GM19372 (cell line): ENCODE results near the gene LAMB1.

ENCODE experiments used
- ATAC-seq: cut with Tn5 transposase; IDR thresholded peaks from one replicate; pipeline ENCODE4 v1.9.1; 2021; ENCODE audit warnings: mild to moderate bottlenecking, low read depth, moderate library complexity; ENCODE audit not compliant: unreplicated experiment

The LAMB1 gene

DNA sequence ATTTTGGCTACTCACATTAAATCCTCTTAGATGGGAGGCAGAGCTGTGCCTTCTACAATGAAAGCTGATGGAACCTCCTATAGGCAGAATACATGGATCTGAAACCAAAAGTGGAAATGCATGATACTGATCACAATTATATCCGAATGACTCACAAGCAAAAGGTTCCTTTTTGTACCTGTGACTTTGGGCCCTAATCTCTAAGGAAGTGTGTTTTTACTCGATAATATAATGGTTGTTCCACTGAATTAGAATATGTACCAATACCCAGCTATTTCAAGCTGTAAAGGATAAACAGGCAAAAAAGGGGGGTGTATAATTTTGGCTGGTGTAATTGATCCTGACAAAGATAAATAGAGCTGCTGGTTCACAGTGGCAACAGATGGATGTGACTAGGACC, 17.6 kb upstream of the LAMB1 start:
- ATAC-seq: no peak

- no peak for ATAC-seq
These were observed 15.7 kb upstream of the LAMB1 start for GRCh38 chr7:108018668-108019067.

DNA sequence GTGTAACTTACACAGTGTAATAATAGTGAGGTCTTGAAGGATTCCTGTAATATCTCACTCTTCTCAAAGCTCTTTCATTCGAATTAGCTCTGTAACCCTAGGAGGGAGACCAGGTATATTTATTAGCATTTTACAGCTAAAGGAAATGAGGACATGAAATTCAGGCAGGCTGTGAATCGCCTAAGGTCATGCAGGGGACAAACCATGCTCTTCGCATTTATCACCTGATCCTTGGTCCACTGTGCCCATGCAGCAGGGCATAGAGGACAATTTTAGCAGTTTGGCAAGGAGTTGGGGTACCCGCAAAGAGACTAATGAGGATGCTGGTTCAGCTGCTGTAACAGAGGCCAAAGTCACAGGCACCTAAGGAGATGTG, 14.8 kb upstream of the LAMB1 start:
- no peak for ATAC-seq

DNA sequence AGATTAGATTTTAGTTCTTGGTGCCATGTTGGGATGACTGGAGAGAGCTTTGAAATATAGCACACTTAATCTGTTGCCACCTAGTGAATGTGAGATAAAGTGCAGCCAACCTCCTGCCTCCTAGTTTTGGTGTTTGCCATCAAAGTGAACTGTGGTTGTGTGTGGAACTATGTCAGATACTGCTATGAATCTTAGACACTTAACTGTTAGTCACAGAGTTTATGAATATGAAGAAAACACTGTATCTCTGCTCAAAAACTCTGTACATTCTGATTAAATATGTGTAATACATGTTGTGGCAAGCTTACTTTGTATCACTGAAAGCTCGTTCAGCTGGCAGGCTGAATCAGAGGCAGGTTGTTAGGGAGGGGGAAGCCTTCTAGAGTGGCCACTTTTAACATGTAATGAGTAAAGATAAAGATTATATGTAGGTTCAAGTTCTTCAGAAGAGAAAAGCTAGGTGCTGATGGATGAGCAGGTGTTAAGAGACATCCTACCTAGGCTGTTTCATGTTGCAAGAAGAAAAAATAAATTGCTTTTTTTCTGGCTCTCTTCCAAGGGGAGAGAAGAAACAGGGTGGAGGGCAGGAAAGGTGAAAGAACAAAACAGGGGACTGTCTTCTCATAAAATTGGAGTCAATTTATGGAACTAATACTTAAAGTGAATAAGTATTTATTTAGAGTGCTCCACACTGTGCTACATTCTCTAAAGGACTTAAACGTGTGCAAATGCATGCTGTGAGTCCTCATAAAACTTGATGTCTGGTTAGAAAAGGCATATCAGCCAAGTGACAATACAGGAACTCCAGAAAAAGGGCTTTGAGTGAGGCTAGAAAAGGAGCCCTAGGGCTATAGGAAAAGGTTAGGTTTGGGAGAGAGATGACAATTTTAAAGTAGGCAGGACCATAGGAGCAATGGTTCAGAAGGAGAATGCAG, 14.1 kb upstream of the LAMB1 start:
- ATAC-seq: no peak

GRCh38 chr7:108015740-108016139, 12.8 kb upstream of the LAMB1 start:
- ATAC-seq: no peak

DNA sequence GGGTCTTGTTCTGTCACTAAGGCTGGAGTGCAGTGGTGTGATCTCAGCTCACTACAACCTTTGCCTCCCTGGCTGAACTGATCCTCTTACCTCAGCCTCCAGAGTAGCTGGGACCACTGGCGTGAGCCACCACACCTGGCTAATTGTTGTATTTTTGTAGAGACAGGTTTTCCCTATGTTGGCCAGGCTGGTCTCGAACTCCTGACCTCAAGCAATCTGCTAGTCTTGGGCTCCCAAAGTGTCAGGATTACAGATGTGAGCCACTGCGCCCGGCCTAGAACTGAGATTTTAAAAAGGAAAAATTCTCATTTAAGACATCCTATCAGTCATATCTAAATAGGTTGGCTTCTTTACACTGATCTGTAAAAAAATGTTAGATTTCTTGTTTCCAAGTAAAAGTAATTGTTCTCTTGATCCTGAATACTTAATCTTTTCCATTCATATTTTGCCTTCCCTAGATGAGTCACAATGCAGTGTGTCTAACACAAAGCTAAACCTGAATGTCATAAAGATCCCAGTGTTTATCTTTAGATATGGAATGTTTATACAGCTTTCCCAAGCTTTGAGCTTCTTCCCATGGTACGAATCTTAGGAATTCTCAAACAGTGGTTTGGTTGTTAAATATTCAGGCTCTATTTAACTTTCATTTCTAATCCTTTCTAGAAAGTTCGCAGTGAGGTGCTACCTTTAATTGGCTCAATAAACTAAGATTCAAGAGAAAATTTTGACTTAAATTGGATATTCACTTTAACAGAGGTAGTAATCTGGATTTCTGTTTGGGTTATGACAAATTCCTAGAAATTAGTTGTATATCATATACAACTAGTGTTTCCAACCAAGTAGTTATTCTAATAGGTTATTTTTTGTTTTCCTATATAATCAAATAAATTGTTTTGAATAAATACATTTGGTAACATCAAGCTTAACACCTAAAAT, 12.1 kb upstream of the LAMB1 start:
- no peak for ATAC-seq

- no peak for ATAC-seq
These were observed 11.3 kb upstream of the LAMB1 start for GRCh38 chr7:108014215-108014614.

DNA sequence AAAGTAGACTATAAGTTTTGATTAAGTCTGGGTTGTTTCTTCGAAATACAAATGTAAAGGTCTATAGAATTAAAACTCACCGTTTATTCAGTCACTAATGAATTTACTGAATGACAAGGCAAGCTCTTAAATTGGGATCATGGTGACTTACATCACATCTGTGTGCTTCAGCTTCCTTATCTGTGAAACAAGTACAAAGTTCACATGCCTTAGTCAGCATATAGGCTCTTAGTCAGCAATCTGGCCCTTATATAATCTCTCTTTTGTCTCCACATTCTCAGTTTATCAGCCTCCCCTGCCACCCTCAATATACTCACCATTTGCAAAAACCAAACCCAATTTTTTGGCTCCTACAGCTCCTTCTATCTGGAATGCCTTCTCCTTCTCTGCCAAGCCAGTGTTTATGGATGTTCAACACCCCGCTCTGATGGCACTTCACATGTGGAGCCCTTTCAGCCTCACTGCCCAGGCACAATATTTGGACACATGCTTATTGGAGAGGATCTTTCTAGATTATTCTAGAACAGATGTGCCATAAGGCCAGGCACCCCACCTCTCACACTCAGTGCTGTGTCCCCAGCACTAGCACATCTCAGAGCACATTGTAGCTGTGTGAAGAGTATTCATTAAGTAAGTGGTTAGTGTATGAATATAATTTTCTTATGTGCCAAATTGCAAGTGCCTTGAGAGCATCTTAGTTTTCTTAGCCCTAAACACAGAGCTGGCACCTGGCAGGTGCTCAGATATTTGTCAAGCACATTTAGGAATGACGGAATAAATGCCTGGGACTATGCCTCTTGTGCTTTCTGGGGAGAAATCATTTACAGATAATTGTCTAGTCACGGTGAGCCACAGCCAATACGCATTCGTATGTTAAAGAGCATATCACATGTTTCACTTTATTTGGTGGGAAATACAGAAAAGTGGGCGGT, 9.8 kb upstream of the LAMB1 start:
- ATAC-seq: no peak

GRCh38 chr7:108010377-108010776, 7.4 kb upstream of the LAMB1 start:
- ATAC-seq: no peak

DNA sequence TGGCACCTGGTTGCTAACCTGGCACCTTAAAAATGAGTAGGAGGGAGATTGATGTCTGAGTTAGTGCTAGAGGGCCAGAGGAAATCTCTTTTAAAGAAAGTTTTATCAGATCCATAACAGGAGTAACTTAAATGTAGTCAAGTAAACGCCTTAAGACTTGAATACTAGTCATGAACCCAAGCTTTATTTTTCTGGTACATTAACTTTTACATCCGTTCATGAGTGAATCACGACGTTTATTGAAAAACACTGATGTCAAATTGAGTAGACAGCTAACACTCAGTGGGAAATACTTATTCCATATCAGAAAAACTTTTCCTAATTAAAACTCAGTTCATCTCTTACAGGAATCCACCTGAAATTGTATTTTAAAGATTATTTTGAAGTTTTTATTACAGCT, 6.9 kb upstream of the LAMB1 start:
- ATAC-seq: no peak

- no peak for ATAC-seq
These were observed 5.9 kb upstream of the LAMB1 start for GRCh38 chr7:108008827-108009226.

GRCh38 chr7:108008240-108008639, 5.3 kb upstream of the LAMB1 start:
- ATAC-seq: no peak

DNA sequence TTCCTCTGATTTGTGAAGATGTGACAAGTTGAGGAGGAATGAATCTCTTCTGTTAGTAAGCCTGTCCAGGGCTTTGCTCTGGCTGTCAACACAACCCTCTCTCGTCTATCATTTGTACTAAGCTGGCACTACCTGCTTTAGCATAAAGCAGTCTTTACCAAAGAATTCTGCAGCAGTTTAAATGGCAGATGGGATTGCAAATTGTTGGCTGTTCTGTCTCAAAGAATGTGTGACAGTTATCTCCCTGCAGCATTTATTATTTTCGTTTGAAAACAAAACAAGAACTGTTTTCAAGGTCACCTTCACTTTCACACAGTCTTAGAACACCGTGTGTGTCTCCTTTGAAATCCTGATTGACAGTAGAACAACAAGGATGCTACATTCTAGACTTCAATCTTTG, 4.8 kb upstream of the LAMB1 start:
- ATAC-seq: no peak

GRCh38 chr7:108007261-108007660, 4.3 kb upstream of the LAMB1 start:
- ATAC-seq: no peak

DNA sequence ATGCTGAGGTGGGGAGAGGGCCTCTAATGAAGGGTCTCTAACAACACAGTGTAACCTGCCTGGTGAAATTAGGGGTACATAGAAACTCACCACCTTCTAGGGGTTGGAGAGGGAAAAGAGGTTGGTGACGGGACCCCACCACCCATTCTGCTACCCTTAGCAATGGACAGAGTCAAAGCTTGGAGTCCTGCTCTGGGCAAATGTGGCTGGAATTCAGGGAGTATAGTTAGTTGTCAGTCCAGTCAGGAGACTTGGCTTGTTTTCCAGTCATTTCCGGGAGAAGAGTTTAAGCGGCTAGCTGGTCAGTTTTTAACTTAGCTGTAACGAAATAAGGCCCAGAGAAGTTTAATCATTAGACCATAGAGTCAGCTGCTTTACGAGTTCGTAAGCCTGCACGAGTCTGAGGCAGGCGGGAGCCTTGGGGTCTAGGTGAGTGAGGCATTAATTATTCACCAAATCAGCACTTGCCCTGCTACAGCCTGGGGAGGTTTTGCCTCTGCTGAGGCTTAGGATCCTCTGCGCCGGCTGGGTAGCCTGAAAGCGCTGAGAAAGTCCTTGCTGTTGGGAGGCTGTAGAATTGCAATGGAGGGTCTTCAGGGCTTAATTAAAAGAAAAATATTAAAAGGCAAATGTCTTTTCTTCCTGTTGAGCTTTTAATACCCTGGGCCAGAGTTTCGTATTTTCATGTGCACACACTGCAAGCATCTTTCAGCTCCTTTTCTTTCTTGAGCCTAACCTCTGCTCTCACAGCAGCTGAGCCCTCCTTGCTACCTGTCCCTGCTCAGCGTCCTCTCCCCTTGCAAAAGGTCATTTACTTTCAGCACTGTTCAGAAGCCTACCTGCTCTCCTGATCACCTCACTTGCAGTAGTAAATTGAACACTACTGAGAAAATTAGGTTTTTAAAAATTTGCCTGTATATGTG, 1.5 kb upstream of the LAMB1 start:
- no peak for ATAC-seq

DNA sequence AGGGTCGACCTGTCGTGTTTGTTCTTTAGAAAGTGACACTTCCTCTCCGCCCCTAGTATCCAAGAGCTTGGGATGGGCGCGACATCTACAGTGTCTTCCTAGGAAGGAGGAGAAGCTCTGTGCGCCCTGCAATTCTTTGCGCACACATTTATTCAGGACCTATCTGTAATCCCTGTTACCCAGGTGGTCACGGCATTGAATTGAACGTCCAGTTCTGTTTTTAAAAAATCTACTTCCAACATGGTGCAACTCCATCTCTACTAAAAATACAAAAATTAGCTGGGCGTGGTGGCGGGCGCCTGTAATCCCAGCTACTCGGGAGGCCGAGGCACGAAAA, 606 bp upstream of the LAMB1 start:
- no peak for ATAC-seq

DNA sequence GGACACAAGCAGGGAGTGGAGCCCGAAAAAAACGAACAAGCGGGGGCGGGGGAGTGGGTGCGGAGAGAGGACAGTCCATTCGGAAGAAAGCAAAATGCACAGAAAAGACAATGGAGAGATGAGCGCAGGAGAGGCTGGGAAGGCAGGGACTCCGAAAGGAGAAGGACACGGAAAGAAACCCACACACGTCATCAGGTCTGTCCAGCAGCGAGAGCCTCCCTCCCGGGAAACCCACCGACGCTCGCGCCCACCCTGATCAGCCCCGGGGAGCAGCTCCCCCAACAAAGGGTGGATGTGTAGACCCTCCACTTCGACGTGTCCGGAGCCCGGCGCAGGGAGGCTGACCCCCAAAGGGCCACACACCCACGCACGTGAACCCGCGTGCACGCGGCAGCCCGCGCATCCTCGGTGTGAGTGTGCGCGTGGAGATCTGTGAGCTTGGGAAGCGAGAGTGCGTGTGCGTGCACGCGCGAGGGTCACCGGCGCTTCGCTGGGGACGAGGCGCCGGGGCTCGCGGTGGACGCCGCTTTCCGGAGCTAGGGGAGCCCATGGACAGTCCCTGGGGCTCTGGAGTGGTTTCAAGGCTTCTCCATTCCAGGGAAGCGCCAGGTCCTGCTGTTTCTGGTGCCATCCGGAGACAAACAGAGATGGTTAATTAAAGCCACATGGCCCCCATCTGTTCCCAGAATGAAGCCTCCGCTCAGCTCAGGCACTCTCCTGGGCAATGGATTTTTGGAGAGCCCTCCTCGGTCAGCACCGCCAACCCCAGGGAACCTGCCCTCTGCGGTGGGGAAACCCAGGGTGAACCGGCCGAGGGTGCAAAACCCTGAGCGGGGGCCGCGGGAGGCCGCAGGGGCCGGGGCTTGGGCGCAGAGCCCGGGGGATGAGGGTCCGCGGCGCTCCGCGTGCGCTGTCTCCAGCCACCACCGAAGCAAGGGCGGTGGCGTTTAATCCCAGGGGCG, 916 bp downstream of the LAMB1 start:
- no peak for ATAC-seq
